Hematopoietic multipotent progenitor cell (in vitro differentiated cells): ENCODE results near the gene PLIN1. TPM values are rescaled to one million over a fixed set of nuclear protein-coding genes. Genes with fewer than 3 reads are reported as not detected.

Experiments
- DNase-seq, 3 donors: peaks; one replicate each; pipeline ENCODE4 v3.0.0-alpha.2; 2011 to 2015; ENCODE audit warnings: low read depth in 2 of 3, low spot score in 2 of 3
- total RNA-seq: library from RNA; depleted of rRNA; stranded (reverse); fragments of >200 nt; gene quantifications from one replicate; pipeline ENCODE4 v1.2.3, GENCODE V29; 2012

The PLIN1 gene
- total RNA-seq, 1 donor: under 0.01 TPM

- DNase-seq: peak in 2 of 3 donors; percentile 73 to 75
Measured at GRCh38 chr15:89654847-89655805, 24.0 kb downstream of the PLIN1 start, which contains the start of gene KIF7. TSS of gene KIF7 (minus strand) at chr15:89655467. CDS start at chr15:89652930, 2,537 bp downstream.

- DNase-seq: no peak
Measured at GRCh38 chr15:89654301-89654761, 24.8 kb downstream of the PLIN1 start.

- no peak for DNase-seq
Measured at GRCh38 chr15:89653578-89653977, 25.6 kb downstream of the PLIN1 start.

GRCh38 chr15:89652666-89653065, 26.5 kb downstream of the PLIN1 start:
- no peak for DNase-seq

GRCh38 chr15:89652131-89652530, 27.0 kb downstream of the PLIN1 start:
- no peak for DNase-seq

GRCh38 chr15:89649716-89650115, 29.5 kb downstream of the PLIN1 start:
- no peak for DNase-seq

GRCh38 chr15:89649013-89649625, 30.0 kb downstream of the PLIN1 start:
- no peak for DNase-seq

GRCh38 chr15:89648106-89649012, 30.8 kb downstream of the PLIN1 start:
- DNase-seq: no peak

GRCh38 chr15:89647191-89647851, 31.8 kb downstream of the PLIN1 start:
- DNase-seq: peak; percentile 14 to 70 (median 51)

GRCh38 chr15:89646416-89647141, 32.6 kb downstream of the PLIN1 start:
- DNase-seq: no peak

GRCh38 chr15:89645680-89646079, 33.5 kb downstream of the PLIN1 start:
- no peak for DNase-seq

GRCh38 chr15:89642106-89642505, 37.1 kb downstream of the PLIN1 start:
- DNase-seq: no peak

GRCh38 chr15:89641053-89641452, 38.1 kb downstream of the PLIN1 start:
- DNase-seq: no peak

- DNase-seq: no peak
Measured at GRCh38 chr15:89640245-89640644, 38.9 kb downstream of the PLIN1 start.

- no peak for DNase-seq
Measured at GRCh38 chr15:89633585-89633984, 45.6 kb downstream of the PLIN1 start.

- no peak for DNase-seq
Measured at GRCh38 chr15:89632563-89633430, 46.4 kb downstream of the PLIN1 start.

GRCh38 chr15:89631902-89632264, 47.3 kb downstream of the PLIN1 start:
- DNase-seq: no peak
